Erythroblast (primary cell): ENCODE results near the gene ZNF423.

Experiments used
- GATA1 ChIP-seq: IDR thresholded peaks from 2 replicates; pipeline ENCODE4 v1.6.1; 2011; ENCODE audit warnings: low read depth, mild to moderate bottlenecking, control low read depth, low read length, moderate library complexity
- POLR2A ChIP-seq: IDR thresholded peaks from 2 replicates; pipeline ENCODE4 v1.6.1; 2011; ENCODE audit warnings: mild to moderate bottlenecking, low read length

DNA sequence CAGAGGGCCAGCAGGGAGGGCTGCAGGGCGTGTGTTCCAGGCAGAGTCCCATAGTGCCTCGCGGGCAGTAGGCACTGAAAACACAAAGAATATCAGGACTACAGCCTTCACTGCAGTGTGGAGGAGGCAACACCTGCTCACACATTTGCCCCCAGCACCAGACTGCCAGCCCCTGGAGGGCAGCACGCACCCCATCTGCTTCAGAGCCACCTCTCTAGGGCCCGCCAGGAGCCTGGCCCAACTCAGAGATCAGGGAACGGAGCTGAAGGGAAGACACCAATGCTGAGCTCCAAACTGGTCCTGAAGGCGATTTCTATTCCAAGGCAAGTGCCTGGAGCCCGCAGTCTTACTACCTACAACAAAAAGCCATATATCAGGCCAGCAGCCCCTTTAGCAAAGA is 130.3 kb downstream of the ZNF423 start:
- TF ChIP-seq POLR2A (no peak), GATA1 (no peak)
